SH-SY5Y (cell line): ENCODE data around the gene COX17.

Experiments used
- GATA2 ChIP-seq: IDR thresholded peaks from 2 replicates; pipeline ENCODE4 v1.6.1; 2011; ENCODE audit warnings: mild to moderate bottlenecking, low read depth, low read length
- GATA3 ChIP-seq: IDR thresholded peaks from 2 replicates; pipeline ENCODE4 v1.6.1; 2011; ENCODE audit warnings: low read depth, mild to moderate bottlenecking, low read length, moderate library complexity

COX17 gene

DNA sequence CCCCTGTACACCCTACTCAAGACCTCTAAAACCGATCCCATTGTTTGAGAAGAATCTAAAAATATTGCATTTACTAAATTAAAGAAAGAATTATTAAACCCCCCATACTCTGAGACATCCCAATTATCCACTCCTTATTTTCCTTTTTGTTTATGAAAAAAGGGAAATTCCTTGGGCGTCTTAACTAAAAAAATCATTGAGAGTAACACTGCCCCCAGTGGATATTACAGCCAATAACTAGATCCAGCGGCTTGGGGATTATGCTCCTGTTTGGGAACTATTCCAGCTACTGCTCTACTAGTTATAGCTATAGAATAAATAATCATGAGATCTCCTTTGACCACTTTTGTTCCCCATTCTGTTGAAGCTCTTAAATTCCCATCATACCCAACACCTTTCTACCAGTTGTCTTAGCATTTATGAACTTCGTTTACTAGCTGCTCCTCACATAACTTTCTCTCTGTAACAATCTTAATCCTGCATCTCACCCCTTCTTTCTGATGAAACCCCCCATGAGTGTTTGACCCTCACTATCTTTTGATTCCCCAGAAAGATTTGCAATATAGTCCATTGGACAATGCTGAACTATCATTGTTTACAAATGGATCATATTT is 12.9 kb upstream of the COX17 start:
- TF ChIP-seq GATA2 (no peak), GATA3 (no peak)

DNA sequence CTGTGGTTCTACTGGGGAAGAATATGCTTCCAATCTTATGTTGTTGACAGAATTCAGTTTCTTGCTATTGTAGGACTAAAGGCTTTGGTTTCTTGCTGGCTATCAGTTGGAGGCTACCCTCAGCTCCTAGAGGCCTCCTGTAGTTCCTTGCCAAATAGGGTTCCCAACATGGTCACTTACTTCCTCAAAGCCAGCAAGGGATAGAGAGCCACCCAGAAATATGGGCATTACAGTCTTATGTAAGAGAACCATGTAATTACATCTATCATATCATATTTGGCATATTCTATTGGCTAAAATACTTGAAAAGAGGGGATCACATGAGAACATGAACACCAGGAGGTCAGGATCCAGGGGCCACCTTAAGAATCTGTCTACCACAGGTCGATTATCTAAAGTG is 6.2 kb upstream of the COX17 start:
- TF ChIP-seq GATA2 (no peak), GATA3 (no peak)

DNA sequence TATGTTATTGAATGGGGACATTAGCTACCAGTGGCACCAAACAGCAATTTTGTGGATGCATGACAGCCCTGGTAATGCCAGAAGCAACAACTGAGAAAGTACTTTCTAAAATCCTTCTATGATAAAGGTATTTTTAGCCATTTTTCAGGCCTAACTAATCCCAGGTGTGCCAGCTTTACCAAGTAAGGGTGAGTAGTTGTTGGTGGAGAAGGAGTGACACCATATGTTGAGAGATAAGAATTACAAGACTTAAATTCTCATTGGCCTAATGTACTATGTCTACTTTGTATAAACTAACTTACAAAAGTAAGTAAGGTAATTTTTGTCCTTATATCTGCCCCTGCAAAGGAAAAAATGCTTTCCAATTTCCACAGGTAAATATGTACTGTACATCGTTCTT is 4.1 kb upstream of the COX17 start:
- TF ChIP-seq GATA3 = no peak
- TF ChIP-seq GATA2 = no peak

DNA sequence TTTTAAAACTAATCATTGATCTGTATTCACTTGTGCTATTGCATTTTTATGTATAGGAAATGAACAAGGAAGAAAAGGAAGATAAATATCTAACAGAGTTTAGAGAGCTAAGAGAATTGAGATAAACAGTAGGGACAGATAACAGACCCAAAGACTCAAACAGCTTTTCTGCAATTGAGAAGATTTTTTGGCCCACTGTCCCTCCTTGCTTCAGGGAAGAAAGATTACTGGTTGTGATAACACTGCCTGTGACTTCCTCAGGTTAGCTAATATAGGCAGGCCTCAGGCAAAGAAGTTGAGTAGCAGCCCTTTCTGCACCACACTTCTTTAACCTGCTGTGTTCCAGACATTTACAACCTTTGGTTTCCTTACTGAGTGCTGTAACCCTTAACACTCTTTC is 2.7 kb upstream of the COX17 start:
- peak; percentile 62 for TF ChIP-seq GATA2
- TF ChIP-seq GATA3 = peak; percentile 51; the same call in 1 of the 2 replicates

DNA sequence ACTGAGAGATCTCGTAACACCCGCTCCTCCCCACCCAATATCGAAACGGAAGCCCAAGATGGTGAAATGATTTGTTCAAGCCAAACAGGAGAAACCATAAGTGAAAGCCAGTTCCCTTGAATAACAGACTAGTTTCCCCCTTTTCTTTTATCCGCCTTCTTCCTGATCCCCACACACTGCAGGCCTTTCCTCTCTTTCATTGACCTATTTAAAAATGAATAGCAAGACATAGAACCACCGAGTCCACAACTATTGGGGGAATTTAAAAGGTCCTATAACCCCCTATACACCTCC is 382 bp upstream of the COX17 start:
- TF ChIP-seq GATA3 (no peak), GATA2 (no peak)

DNA sequence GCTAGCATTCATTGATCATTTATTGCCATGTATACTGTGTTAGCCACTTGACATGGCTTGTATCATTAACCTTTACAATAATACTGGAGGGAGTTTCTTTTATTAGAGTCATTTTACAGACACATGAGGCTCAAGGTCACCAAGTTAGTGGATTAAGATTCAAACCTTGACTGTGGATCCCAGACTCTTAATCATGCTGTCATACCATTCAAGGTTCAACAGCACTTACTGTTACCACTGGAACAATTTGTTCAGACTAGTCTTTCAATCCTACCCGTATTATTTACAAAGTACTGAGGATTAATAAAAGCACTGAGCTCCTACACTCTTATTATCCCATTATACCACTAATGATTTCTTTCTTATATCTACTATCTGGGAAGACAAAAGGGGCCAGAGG is 1.2 kb downstream of the COX17 start:
- TF ChIP-seq GATA2 (no peak), GATA3 (no peak)

DNA sequence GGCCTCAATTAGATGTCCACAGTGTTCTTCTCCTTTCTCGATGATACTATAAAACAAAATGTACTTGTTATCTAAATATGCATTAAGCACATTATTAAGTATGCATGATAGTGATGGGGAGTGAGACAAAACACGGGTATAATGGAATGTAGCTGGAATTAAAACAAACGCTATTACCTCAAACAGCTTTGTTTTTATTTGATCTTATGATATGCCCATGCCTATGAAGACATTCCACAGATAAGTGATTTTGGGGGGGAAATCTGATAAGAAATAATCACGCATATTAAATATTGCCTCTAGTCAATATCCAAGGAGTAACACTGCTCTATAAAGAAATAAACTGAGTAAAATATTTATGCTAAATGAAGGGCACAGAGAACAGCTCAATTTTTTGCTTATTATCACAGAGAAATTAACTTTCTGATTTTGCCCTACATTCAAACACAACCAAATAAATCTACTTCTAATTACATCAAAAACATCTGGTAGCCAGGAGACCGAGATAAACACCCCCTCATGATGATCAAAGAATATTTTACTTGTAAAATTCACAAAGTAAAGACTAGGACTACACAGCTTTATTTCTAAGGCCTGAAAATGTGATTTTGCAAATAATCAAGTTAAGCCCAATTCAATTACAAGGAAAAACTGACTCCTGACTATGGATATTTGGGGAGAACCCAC is 1.9 kb downstream of the COX17 start:
- TF ChIP-seq GATA2 = no peak
- TF ChIP-seq GATA3 = peak; percentile 57; the same call in 1 of the 2 replicates

DNA sequence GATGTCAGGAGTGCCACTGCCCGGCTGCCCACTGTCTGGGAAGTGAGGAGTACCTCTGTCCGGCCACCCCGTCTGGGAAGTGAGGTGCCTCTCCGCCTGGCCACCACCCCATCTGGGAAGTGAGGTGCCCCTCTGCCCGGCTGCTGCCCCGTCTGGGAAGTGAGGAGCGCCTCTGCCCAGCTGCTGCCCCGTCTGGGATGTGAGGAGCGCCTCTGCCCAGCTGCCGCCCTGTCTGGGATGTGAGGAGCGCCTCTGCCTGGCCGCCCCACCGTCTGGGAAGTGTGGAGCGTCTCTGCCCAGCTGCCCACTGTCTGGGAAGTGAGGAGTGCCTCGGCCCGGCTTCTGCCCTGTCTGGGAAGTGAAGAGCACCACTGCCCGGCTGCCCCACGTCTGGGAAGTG is 3.3 kb downstream of the COX17 start:
- TF ChIP-seq GATA2 (no peak), GATA3 (no peak)

DNA sequence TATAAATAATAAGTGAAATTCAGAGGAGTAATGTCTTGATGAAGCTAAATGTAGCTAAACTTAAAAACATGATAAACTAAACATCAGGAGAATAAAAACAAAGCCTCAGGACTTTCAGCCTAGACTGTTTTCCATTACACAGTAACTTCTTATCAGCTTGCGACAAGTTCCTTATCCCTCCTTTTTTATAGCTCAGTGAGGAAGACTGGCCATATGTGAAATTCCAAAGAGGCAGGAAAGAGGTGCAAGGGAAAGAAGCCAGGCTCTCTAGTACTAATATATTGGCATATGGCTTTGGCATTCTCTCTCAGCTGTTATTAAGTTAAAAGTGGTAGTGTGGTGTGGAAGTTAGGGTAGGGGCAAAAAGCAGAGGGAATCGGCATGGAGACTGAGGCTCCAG is 4.4 kb downstream of the COX17 start:
- TF ChIP-seq GATA2 = no peak
- TF ChIP-seq GATA3 = no peak

DNA sequence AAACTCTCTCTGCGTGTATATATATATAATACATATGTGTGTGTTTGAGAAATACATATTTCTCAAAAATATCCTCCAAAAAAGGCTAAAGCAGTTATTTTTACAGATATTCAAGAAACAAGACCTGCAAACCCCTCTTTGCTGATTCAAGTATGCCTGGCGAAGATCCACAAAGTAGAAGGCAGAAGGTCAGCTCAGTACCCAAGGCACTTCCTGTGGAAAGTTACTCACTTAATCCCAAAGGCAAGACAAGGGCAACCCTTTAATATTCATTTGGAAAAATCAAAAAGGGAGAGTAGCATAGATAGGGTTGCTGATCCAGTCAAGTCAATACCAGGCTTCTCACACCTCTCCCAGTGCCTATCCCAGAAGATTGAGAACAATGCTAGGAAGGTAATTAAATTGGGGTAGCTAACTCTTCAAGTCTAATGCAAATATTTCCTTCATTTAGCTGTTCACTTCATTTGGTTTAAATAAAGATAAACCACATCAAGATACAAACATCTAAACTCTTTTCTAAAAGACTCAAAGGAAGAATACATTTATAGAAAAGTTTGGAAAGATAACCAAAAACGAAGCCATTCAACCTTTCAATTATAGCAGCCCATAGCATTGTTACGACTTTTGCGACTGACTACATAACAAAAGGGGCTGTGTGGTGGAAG is 7.2 kb downstream of the COX17 start:
- no peak for TF ChIP-seq GATA3
- TF ChIP-seq GATA2 = no peak

DNA sequence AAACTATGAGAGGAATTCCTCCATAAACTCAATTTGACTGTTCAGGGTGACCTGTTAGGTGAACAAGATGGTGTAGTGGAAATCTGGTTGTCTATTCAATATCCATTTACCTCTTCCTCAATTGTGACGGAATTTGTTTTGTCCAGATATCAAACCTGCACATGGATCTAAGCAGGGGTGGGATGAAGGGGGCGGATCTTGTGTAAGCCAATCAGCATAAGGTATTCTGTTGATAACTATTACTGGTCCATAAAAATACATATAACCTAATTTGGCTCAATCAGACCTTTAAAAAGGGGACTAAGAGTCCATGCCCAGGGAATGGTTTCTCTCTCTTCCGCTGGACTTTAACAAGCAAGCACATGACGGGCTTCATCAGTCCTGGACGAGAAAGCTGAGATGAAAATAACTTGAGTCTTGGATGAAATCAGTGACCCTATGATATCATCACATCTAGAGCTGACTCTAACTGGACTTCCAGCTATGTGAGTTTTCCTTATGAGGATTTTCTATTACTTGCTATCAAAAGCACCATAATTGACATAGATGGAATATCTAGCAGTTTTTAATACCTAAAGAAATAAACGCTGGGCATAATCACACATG is 11.1 kb downstream of the COX17 start:
- TF ChIP-seq GATA3 (no peak), GATA2 (no peak)

DNA sequence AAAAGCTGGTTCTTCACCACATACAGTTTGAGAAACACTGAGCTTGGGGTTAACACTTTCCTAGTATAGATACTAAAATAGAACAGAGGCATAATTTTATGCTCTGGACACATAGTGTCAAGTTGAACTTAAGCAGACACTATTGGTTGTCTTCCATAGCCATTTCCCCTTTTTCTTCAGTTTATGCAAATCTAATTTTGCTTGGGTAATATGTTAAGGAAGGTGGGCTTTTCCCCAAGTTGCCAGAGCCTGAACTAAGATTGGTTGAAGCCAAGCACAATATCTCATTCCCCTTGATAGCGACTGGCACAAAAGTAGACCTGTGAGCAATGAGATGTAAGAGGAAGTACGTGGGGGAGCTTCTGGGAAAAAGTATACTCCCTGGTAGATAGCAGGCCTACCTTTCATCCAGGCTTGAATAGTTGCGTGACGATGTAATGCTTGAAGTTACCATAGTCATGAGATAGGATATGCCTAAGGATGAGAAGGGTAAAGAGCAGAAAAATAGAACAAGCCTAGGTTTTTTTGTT is 12.3 kb downstream of the COX17 start:
- TF ChIP-seq GATA2 = no peak
- TF ChIP-seq GATA3 = no peak

DNA sequence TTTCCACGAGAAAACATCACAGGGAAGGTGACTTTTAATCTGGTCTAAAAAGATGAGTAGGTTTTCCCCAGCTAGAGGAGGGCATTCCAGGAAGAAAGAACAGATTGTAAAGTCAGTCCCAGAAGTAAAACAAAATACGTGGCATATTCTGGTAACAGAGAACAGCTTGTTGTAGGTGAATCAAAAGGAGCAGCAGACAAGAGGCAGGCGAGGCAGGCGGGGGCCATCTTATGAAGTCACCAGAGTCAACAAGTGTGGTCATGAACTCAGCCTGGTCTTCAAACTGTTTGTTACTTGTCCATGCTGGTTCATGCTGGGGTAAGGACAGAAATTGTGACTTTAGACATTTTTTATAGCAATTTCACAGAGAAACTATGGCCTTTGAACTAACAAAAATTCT is 12.8 kb downstream of the COX17 start:
- TF ChIP-seq GATA3 (no peak), GATA2 (no peak)

DNA sequence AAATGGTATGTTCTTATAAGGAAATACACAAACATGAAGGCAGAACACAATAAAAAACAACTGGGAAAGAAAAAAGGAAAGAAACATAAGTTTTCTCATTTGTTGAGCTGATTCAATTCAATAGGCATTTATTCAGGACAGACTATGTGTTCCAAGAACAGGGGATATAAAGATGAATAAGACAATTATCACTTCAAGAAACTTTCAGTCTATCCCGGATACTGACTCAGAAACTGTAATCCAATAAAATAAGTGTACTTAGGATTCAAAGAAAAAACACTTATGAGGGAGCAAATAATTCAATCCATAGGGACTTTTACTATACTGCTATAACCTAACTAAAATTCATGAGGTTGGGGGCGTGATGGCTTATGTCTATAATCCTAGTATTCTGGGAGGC is 13.3 kb downstream of the COX17 start:
- TF ChIP-seq GATA2 = no peak
- no peak for TF ChIP-seq GATA3

DNA sequence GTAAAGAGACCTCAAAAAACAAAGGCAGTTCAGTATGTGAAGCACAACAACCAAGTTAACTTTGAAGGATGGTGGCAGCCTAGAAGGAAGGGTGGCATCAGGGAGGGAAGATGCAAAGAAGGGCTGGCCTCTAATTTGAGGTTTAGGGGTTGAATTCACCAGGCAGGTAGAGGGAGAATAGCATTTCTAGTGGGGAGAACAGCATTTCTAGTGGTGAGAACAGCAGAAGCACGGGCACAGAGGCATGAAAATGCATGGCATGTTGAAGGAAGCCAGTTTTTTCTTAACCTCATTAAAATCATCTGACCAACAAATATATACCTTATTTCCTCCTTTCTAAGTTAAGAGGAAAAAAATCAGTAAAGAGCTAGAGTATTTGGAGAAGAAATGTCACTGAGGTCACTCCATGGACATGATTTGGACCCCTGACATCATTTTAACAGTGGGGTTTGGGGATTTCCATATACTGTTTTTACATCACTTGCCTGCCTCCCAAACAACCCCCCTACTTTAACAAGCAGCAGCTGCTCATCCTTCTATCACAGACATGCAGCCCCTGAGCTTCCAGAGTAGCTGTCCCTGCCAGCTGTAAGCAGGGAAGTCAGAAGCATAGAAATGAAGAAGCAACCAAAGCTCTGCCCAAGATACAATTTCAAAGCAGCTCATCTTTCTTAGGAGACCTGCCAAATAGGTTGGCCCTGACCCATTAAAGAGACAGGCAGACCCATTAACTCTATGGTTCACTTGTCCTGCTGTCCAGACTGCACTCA is 14.4 kb downstream of the COX17 start:
- TF ChIP-seq GATA3 = no peak
- no peak for TF ChIP-seq GATA2
